CD4-positive, alpha-beta T cell treated with Interleukin-10 for 1 hour (primary cell): ENCODE measurements around the gene RANBP3.

Experiments used
- DNase-seq: peaks from one replicate; pipeline ENCODE4 v3.0.0-alpha.2; 2020

RANBP3 gene

DNA sequence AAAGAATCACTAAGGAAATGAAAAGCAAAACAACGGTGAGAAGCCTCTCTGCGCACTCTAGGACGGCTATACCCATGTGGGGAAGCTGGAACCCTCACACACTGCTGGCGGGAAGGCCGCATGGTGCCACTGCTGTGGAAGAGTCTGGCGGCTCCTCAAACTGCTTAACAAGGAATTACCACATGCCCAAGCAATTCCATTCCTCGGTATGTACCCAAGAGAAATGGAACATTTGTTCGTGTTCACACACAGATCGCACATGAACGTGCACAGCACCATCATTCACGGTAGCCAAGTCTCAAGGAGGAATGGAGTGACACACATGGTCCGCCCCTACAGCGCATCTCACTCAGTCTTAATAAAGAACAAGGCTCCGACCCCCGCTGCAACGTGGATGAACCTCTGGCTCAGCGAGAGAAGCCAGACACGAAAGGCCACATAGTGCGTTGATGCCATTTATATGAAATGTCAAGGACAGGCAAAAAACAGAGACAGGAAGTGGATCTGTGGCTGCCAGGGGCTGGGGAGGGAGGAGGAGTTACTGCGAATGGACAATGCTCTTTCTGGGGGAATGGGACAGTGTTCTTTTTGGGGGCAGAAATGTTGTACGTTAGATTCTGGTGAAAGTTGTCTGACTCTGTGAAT is 56.3 kb downstream of the RANBP3 start:
- DNase-seq, result no peak

DNA sequence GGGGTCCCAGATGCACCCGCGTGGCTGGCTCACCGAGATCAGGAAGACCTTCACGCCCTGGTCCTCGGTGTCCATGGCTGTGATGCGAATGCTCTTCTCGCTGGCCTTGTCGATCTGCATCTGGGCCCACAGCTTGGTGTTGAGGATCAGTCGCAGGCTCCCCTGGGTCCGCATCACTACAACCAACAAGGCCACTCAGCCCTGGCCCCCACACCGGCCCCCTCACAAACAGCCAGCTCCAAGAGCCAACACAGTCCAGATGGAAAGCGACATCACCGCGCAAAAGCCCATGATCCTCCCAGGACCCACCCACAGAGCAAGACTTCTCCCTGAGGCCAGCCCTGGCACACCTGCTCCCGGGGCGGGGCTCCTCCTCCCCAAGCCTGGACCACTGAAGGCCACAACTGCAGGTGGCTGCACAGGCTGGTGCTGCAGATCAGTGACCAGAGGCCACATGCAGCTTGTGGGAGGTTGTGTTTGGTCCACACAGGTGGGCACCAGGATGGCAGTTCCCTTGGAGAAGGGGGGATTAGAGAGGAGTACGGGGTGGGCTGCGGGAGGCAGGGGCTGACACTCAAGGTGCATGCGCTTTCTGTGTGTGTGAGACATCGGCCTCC is 59.4 kb downstream of the RANBP3 start:
- DNase-seq, result no peak

DNA sequence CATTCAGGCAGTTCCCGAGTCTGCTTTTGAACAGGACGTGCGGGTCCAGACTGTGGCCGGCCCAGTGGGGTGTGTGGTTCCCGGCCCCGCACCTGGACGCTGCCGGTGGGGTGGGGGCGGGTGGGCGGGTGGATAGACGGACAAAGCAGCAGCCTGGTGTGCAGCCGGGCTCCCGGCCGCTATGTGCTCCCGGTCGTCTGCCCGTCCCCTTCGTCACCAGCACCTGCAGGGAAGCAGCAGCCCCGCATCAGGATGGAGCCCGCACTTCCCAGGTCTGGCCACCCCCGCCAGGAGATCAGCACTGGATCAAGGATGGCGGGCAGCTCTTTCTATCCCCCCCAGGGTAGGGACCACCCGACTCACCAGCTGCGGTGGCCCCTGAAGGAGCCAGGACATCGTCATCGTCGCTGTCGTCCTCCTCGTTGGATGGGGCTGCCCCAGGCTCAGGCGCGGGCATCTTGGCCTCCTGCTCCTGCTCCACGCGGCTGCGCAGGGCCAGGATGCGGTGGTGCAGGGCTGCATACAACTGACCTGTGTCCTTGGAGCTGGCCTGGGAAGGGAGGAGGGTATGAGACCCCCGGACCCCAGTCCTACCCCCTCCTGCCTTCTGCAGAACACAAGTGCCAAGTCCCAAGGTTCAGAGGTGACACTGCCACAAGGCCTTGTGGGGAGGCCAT is 60.4 kb downstream of the RANBP3 start:
- DNase-seq, result no peak

DNA sequence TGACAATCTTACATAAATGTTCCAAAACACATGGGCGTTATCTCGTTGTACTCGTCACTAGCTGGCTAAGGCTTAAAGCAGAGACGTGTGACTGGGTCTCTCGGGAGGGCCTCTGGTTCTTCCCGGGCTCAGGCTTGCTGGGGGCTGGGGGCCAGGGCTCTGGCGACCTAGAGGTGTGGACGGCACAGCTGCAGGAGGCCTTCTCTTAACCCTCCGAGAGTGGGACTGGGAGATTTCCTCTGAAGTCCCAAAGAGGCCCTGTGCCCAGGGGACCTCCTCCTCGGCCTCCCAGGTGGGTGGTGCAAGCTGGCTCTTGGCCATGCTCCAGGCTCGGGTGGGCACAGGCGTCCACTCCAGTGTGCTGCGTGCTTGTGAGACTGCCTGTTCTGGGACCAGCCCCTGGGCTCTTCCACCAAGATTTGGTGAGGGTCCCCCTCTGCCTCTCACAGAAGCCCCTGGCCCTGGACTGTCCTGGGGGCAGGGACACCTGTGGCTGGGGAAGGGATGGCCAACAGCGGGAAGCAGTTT is 61.7 kb downstream of the RANBP3 start:
- no peak for DNase-seq

DNA sequence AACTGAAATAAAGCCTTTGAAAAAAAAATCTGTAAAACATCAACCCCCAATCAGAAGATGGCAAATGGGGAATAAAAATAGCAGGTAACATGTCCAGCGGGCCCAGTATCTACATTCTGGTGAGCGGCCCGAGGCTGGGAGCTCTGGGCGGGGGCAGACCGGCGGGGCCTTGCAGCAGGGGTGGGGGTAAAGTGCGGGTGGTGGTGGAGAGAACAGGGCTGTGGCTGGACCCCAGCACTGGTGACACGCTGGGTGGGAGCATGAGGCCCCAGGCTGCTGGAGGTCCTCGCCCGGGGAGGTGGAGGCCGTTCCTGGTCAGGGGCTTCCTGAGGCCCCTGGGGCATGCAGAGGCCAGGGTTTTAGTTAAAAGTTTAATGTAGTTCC is 62.2 kb downstream of the RANBP3 start:
- no peak for DNase-seq

DNA sequence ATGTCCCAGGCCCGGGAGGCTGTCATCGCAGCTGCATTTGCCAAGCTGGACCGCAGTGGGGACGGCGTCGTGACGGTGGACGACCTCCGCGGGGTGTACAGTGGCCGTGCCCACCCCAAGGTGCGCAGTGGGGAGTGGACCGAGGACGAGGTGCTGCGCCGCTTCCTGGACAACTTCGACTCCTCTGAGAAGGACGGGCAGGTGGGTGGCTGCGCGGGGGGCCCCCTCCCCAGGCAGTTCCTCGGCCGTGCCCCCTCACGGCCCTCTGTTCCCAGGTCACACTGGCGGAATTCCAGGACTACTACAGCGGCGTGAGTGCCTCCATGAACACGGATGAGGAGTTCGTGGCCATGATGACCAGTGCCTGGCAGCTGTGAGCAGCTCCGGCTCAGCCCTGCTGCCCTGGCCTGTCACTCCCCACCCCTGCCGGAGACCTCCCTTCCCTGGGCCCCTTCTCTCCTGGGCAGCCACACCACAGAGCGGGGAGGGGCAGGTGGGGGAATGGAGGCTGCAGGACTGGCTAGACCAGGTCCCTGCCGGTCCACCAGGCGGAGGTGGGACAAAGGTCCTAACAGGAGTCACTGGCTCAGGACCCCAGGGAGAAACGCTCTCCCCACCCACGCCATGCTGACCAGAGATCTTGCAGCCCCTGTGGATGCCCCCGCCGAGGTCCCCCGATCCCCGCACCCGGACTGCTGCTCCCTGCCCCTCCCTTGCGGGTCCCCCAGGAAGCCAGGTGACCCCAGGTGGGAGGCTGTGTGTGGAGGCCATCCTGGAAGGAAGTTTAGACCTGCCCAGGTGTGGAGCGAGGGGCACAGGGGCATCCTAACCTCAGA is 62.8 kb downstream of the RANBP3 start:
- DNase-seq, result no peak

DNA sequence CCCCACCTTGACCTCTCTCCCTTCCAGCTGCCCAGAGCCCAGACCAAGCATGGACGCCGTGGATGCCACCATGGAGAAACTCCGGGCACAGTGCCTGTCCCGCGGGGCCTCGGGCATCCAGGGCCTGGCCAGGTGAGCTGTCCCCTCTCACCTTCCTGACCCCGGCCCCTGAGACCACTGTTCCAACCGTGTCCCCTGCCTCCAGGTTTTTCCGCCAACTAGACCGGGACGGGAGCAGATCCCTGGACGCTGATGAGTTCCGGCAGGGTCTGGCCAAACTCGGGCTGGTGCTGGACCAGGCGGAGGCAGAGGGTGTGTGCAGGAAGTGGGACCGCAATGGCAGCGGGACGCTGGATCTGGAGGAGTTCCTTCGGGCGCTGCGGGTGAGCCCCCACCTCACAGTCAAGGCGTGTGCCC is 63.6 kb downstream of the RANBP3 start:
- no peak for DNase-seq

DNA sequence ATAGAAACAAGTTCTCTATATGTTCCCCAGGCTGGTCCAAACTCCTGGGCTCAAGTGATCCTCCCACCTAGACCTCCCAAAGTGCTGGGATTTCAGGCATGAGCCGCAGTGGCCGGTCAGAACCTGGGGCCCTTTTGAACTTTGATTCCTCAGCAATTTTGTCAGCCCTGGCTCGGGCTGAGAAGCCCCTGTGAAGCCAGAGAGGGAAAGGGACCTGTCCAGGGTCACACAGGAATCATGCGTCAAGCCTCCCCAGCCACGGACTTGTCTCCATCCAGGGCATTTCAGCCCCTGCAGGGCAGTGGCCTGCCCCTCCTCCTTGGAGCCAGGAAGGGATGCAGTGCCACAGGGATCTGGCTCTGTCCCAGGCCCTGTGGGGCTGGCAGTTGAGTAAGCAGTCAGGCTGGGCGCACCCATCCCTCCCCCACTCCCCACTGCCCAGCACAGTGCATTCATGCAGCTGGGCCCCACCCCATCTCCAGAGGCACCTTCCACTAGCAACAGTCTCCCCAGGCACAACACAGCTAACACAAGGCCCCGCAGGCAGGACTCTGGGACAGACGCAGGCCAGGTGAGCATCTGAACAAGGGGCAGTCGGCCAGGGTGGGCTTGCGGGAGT is 64.1 kb downstream of the RANBP3 start, which contains the start of gene CAPS:
CAPS (plus strand) TSS at position 516 of the 619 bp plus-strand sequence. CDS start 153 bp downstream, outside the sequence.
- no peak for DNase-seq

DNA sequence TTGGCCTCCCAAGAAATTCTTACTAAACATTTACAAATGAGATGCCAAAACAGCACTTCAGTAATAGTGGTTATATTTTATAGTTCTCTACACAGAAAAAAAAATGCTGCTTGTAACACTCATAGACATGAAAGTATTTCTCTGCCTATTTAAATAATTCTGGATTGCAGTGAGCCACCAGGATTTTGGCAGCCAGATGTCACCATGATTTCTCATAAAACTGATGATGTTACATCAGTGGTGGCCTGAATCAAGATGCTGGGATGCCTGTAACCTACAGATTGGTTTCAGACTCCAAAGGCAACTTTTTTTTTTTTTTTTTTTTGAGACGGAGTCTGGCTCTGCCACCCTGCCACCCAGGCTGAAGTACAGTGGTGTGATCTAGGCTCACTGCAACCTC is 66.6 kb downstream of the RANBP3 start:
- DNase-seq, result no peak

DNA sequence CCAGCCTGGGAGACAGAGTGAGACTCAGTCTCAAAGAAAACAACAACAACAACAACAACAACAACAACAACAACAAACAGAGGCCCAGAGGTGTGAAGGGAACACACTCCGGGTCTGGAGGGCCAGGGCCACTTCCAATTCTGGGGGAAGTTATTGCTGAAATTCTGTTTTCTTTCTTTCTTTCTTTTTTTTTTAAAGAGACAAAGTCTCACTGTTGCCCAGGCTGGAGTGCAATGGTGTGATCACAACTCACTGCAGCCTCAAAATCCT is 67.4 kb downstream of the RANBP3 start:
- no peak for DNase-seq

DNA sequence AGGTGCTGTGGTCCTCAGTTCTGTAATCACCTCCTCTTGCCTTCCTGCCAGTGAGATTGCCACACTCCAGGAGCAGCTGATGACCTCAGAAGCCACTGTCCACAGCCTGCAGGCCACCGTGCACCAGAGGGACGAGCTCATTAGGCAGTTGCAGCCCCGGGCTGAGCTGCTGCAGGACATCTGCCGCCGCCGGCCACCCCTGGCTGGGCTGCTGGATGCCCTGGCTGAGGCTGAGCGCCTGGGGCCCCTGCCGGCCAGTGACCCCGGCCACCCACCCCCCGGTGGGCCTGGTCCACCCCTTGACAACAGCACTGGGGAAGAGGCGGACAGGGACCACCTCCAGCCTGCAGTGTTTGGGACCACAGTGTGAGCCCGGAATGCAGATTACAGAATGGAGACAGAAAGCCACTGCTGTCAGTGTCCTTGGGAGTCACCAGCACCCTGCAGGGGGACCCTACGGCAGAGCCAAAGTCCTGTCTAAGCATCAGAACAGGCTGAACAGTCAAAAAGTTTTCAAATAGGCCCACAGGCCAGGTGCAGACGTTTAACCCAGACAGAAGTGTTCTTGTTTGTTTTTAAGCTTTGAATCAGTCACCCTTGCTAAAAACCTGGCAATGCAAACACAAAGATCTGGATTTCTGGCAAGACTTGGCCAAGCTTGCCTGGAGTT is 69.0 kb downstream of the RANBP3 start:
- no peak for DNase-seq

DNA sequence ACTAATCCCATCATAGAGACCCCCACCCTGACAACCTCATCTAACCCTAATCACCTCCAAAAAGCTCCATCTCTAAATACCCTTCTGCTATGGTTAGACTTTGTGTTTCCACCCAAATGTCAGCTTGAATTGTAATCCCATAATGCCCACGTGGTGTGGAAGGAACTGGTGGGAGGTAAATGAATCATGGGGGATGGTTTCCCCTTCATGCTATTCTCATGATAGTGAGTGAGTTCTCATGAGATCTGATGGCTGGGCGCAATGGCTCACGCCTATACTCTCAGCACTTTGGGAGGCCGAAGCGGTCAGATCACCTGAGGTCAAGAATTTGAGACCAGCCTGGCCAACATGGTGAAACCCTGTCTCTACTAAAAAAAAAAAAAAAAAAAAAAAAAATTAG is 70.7 kb downstream of the RANBP3 start:
- no peak for DNase-seq

DNA sequence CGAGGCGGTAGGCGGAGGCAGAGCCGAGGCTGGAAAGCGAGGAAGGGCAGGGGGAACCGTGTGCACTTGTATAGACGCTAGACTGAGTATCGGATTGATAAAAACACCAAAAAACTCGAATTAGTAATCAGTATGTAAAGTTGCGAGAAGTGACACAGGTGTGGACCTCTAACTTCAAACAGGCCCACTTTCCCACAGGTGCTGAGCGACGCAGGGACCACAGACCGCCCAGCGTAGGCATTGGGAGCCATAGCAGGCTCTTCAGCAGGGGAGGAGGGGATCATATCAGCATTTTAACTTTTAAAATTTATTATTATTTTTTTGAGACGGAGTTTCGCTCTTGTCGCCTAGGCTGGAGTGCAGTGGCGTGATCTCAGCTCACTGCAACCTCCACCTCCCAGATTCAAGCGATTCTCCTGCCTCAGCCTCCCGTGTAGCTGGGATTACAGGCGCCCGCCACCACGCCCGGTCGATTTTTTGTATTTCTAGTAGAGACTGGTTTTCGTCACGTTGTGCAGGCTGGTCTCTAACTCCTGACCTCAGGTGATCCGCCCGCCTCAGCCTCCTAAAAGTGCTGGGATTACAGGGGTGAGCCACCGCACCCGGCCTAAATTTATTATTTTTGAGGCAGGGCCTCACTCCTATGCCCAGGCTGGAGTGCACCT is 72.7 kb downstream of the RANBP3 start:
- DNase-seq, result no peak

DNA sequence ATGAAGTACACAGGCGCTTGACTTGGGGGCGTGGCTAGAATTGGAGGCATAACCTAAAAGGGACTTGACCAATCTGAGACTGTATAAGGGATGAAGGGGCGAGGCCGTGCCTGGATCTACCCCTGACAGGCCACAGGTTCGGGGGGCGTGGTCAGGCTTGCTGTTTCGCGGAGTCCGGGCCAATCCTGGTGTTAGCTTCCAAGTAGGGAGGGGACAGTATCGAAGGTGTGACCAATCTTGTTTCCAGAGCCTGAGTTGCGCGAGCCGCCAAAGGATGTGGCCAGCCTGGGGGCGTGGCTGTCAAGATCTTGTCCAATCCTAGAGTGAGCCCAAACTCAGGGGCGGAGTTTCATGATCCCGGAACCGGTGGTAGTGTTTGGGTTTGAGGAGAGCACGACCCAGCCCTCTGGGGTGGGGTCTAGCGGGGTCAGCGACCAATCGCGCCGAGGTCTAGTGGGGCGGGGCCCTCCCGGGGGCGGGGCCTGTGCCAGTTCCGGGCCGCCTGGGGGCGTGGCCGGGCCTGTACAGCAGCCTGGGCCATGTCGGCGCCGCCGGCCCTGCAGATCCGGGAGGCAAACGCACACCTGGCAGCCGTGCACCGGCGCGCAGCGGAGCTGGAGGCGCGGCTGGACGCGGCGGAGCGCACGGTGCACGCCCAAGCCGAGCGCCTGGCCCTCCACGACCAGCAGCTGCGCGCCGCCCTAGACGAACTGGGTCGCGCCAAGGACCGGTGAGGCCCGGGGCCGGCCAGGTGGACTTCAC is 73.4 kb downstream of the RANBP3 start, which contains the start of gene VMAC:
VMAC (plus strand) TSS at position 521 of the 762 bp plus-strand sequence; CDS start at position 540, 19 bp downstream.
- DNase-seq, result peak; percentile 100

DNA sequence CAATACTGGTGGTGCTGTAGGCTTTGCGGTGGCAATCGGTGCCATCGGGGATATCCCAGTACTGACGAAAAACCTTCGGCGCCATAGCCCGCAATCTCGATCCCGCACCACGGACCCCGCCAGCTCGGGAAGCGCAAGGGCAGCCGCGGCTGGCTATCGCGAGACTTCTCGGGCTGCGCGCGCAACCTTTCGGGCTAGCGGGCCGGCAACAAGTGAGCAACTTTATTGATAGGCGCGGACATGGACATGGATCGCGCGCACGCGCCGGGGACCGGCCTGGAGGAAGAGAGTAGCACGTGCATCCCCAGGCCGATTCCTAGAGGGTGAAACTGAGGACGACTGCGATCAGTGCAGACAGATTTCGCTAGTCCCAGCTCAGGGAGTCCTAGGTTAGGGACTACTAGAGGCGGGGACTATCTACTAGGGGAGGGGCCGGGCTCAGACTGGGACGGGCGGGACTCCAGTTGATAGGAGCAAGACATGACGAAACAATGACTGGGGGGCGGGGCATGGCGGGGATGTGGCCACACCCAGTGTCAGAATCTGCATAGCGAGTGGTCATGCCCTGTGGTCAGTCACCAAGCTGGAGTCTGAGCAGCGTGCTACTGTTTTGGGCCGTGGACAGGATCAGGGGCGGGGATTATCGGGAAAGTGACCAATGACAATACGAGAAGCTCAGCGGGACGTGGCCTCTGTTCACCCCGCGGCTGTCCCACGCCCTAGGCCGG is 74.2 kb downstream of the RANBP3 start, which contains the start of gene NDUFA11:
NDUFA11 (minus strand) TSS at position 167 of the 728 bp plus-strand sequence; CDS start at position 85, 82 bp downstream.
- peak; percentile 97 for DNase-seq

DNA sequence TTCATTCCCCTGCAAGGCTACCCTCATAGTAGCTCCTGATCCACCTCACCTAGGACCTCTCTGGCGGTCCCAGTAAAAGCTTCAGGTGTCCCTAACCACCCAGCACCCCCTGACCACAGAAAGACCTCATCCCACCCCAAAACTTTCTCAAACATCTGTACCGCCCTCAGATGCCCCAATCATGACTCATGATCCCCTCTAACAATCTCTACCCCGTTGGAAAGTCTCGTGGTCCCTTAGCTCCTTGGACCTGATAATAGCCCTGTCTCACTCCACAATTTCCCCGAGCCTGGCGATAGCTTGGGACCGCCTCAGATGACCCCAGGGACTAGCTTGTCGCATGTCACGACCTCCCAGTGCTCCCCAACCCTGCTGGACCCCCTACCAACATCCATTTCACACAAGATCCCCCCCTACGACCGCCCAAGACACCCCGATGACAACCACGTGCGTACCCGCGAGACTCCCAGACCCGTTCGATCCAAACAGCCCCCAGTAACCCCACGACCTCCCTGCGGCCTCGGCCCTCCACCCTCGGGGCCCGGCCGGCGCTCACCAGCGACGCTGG is 74.8 kb downstream of the RANBP3 start:
- DNase-seq, result peak; percentile 12

DNA sequence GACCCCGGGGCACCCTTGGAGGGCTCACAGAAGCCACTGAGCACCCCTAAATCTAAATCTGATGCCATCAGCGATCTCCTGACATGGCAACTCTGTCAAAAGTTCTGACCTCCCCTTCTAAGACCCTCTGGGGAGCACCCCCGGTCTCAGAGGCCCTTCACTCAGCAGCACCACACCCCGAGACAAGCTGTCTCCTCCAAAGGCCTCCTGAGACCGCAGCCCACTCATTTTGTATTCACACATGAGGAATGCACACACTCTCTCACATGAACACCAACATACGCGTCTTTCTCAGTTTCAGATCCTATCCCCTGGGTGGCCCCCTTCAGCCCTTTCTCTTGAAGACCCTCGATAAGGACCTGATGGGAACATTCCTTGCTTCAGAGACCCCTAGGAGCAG is 77.0 kb downstream of the RANBP3 start:
- DNase-seq, result no peak

DNA sequence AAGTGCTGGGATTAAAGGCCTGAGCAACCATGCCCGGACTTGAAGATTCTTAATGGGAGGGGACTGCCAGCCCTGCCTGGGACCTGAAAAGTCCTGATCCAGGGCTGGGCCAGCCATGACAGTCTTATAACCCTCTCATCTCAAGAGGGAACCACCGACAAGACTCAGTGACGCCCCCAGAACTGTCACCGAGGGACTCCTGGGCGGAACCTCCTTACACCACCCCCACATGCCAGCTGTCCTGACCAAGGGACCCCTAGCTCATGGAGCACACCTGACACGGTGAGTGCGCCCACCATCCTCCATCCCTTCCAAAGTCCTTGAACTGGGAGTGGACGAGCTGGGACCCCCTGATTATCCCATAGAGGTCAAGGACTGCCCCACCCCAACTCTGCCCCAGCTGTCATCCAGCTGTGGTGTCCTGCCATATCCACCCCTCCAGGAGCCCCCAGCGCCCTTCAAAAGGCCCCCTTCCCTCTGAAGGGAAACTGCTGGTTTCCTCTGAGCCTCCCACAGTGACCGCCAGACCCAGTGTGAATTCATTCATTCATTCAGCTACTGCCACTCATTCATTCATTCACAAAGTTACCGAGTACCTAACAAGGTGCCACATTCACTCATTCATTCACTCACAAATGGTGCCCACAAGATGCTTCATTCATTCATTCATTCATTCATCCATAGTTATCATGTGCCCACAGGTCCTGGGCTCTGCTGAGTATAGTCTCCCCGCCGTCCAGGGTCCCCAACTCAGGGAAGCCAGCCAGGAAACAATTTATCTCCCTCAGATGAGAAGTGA is 78.0 kb downstream of the RANBP3 start:
- DNase-seq, result no peak
